ENCODE results near the gene GSN. TPM values are rescaled to one million over a fixed set of nuclear protein-coding genes. Genes with fewer than 3 reads are reported as not detected.

The GSN gene
- total RNA-seq, 4 donors from 2014 or later = 3,163 to 12,584 (median 6,723) TPM

- TF ChIP-seq, protein P1, sequence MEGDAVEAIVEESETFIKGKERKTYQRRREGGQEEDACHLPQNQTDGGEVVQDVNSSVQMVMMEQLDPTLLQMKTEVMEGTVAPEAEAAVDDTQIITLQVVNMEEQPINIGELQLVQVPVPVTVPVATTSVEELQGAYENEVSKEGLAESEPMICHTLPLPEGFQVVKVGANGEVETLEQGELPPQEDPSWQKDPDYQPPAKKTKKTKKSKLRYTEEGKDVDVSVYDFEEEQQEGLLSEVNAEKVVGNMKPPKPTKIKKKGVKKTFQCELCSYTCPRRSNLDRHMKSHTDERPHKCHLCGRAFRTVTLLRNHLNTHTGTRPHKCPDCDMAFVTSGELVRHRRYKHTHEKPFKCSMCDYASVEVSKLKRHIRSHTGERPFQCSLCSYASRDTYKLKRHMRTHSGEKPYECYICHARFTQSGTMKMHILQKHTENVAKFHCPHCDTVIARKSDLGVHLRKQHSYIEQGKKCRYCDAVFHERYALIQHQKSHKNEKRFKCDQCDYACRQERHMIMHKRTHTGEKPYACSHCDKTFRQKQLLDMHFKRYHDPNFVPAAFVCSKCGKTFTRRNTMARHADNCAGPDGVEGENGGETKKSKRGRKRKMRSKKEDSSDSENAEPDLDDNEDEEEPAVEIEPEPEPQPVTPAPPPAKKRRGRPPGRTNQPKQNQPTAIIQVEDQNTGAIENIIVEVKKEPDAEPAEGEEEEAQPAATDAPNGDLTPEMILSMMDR (IDR thresholded peaks at IDR 0.05; ENCODE audit: low read depth) = no peak
Measured at GRCh38 chr9:121246821-121247561, 21.0 kb upstream of the GSN start.

- TF ChIP-seq, protein P1 (IDR thresholded peaks at IDR 0.05; ENCODE audit: low read depth) = no peak
Measured at GRCh38 chr9:121249563-121249962, 18.4 kb upstream of the GSN start.

GRCh38 chr9:121252104-121252851 lies 15.7 kb upstream of the GSN start:
- TF ChIP-seq, protein P1 (IDR thresholded peaks at IDR 0.05; ENCODE audit: low read depth) = no peak

DNA sequence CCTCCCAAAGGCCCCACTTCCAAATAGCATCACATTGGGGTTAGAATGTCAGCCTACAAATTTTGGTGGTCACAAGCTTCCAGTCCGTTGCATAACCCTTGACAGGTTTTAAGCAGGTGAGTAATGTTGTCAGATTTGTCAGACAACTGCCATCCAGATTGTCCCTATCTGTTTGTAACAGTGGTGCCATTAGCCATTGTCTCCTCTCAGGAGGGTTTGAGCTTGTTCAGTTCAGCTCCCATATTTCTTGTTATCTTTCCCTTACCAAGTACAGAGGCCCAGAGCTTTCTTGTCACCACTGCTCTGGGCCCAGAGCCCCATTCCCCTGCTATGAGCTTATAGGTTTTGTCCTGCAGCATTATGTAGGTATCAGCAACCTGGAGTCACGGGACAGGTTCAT lies 14.8 kb upstream of the GSN start:
- TF ChIP-seq, protein P1 (IDR thresholded peaks at IDR 0.05; ENCODE audit: low read depth) = no peak

GRCh38 chr9:121253821-121254501 lies 14.0 kb upstream of the GSN start:
- TF ChIP-seq, protein P1 (IDR thresholded peaks at IDR 0.05; ENCODE audit: low read depth) = no peak

DNA sequence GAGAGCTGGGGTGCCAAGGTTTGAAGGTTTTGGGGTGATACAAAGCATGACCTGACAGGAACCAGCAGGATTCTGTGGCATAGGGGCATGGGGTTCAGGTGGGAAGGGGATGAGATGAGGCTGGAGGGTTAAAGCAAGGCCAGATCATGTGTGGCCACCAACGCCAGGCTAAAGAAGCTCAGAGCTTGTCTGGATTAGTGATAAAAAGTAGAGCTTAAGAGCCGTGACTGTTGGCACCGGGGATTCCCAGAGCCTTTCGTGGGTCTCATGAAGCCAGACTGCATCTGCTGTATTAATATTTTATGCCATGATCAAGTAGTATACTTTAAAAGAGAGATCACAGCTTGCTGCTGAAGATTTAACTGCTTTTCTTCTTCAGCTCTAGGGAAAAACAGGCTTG lies 8.5 kb upstream of the GSN start:
- TF ChIP-seq, protein P1 (IDR thresholded peaks at IDR 0.05; ENCODE audit: low read depth) = no peak

DNA sequence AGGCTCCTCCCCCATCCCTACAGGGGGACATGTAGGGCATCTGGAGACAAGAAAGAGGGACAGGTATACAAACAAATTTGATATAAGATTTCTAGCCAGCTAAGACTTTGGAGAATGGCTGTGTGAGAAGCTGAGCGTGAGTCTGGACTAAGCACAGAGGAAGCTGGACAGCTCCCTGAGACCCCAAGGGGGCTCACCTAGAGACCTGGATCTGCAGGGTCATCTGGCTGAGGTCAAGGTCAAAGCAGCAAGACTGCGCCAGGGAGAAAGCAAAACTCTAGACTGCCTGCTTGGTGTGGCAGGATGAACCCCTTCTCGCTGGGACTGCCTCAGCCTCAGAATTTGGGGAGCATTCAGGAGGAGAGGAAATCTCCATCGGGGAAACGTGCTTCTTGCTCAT lies 8.0 kb upstream of the GSN start:
- TF ChIP-seq, protein P1 (IDR thresholded peaks at IDR 0.05; ENCODE audit: low read depth) = no peak

All from subcutaneous adipose tissue (tissue), 4 donors.